DMS 273 (cell line): ENCODE measurements around the gene CACNA1I.
A peak's percentile ranks its signal among the peaks of the same experiment; 100 is the strongest.

ENCODE experiments used
- DNase-seq: peaks from one replicate; lab custom pipeline; 2025; ENCODE audit not compliant: unreplicated experiment; lab: John Stamatoyannopoulos, UW

CACNA1I gene

DNA sequence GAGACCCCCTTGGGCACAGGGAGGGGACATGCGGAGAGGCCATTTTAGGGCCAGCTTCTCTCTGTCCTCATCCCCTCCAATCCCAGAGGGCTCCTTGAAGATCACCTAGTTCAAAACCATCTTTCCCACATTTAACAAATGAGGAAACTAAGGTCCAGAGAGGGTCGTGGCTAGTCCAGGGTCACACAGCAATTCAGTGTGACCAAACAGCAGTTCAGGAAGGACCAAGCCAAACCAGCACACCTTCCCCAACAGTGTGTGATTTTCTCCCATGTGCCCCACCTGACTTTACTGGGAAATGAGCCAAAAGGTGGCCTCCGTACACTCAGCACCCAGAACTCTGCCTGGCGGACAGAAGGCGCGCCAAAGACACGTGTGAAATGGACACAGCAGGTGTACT, 51.3 kb downstream of the CACNA1I start:
- DNase-seq: no peak

DNA sequence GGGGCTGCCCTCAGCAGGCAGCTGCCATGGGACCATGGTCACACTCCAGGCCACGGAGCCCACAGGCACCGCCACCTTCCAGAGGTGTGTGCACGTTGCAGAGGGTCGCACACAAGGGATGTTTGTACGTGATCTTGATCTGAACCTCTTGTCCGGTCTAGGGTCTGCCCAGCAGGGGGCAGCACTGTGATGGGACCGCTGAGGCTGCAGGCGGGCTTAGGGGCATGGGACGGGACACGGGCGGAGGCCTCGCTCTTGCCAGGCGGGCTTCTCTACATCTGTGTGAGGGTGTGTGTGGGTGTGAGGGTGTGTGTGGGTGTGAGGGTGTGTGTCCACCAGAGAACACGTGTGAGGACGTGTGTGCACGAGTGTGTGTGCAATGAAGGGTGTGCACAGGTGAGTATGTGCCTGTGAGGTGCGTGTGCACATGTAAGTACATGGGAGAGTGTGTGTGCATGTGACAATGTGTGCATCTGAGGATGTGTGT, 52.4 kb downstream of the CACNA1I start:
- peak; percentile 24 for DNase-seq

DNA sequence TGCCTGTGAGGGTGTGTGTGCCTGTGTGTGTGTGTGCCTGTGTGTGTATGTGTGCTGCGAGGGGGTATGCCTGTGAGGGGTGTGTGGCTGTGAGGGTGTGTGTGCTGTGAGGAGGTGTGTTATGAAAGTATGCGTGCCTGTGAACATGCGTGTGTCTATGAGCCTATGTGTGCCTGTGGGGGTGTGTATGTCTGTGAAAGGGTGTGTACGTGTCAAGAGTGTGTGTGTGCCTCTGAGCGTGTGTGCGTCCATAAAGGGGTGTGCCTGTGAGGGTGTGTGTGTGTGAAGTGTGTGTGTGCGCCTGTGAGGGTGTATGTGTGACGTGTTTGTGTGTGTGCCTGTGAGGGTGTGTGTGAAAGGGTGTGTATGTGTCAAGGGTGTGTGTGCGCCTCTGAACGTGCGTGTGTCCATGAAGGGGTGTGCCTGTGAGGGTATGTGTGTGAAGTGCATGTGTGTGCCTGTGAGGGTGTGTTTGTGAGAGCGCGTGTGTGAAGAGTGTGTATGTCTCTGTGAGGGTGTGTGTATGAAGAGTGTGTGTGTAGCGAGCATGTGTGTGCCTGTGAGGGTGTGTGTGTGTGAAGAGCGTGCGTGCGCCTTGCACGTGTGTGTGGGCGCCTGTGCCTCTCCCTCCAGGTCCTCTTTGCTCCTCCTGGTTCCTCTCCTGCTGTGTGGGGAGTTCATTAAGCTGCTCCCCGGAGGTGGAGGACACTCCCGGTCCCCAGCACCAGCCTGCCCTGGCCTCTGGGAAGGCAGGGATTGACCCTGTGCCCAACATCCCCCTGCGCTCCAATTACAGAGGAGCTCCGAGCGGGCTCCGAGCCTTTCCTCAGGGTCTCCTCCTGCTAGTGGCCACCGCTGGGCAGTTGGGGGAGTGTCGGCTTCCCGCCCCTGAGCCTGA, 53.3 kb downstream of the CACNA1I start:
- no peak for DNase-seq

DNA sequence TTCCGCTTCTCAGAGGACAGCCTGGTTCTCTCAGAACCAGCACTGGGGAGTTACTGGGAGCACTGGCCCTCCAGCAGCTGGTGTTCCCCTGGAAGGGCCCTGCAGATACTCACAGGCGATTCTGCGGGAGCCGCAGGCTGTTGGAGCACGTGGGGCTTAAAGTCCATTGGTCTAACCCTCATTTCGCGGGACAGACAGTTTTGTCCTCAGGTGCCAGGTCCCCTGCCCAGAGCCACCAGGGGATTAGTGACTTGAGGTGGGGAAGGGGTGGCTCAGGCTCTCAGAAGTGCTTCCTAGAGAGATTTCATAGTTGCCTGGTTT, 53.9 kb downstream of the CACNA1I start:
- DNase-seq: peak; percentile 30

DNA sequence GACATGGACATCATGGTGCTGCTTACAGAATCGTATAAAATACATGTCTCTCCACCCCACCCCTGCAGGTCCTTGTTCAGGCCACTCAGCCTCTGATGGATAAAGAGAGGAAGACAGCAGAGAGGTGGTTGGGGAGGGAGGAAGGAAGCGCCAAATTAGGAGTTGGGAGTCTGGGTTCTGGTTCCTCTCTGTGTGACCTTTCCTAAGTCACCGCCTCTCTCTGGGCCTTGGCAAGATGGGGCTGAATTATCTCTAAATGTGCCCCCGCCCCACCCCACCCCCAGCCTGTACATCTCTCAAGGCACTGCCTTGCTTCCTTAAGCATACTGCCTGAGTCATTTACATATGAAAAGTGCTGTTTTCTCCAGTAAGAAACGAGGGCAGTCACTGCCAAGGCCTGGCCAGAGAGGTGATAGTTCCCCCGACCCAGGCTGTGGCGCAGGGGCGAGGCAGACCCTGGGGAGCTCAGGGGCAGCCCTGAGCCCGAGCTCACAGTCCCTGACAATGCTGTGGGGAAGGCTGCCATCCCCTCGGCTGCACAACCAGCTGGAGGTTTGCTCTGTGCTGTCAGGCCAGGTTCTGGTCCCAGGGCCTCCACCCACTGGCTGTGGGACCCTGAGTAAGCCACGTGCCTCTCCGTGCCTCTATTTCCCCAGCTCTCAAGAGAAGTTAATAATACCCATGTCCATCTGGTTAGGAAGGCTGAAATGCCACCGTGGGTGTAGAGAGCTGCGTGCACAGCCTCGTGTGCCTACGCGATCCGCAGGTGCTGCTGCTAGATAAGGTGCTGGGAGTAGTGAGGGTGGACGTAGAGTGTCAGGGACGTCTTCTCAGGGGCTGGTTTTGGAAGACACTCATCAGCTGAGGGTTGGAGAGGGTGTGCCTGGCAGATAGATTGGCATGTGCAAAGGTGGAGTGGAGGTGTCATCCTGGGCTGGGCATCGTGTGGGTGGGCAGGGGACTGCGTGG, 55.3 kb downstream of the CACNA1I start:
- no peak for DNase-seq

DNA sequence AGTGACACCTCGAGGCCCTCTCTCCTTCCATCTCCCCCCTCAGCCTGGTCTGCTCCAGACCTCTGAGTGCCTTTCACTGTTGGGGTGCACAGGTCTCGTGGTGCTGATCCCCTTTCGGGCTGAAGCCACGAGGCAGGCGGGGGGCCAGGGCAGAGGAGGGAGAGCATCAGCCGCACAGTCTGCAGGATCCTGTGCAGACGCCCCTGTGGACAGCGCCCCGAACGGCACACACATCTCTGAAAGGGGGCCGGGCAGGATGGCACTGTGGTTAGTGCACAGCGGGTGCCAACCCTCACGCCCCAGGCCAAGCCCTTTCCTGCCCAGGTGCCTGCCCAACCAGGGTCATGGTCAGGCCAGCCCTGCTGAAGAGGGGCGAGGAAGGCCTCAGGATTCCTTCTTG, 56.7 kb downstream of the CACNA1I start:
- no peak for DNase-seq

DNA sequence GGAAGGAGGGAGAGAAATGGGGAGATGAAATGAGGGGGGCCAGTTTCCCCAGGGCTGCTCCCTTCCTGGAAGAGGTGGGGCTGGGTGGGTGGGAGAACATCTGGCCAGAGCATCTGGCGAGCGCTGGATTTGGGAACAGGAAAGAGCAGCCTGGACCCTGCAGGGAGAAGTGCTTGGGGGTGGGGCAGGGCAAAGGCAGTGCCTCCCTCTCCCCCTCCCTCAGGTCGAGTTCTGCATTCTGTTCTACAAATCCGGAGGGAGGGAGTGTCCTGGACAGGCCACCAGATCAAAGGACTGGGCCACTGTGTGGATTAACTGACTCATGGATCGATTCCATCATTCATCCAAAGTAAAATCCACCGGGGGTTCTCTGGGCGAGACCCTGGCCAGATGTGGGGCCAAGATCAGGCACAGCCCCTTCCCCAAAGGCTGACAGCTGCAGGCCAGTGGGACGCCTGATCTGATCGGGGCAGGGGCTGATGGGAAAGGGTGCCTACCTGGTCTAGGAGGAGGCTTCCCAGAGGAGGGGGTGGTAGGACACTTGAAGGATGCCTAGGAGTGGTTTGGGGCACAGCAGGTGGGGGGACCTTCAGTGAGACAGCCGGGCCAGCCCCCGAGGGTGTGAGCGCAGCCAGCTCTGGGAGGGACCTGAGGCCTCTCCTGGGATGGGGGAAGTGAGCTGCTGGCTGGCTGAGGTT, 57.5 kb downstream of the CACNA1I start:
- DNase-seq: peak; percentile 20

DNA sequence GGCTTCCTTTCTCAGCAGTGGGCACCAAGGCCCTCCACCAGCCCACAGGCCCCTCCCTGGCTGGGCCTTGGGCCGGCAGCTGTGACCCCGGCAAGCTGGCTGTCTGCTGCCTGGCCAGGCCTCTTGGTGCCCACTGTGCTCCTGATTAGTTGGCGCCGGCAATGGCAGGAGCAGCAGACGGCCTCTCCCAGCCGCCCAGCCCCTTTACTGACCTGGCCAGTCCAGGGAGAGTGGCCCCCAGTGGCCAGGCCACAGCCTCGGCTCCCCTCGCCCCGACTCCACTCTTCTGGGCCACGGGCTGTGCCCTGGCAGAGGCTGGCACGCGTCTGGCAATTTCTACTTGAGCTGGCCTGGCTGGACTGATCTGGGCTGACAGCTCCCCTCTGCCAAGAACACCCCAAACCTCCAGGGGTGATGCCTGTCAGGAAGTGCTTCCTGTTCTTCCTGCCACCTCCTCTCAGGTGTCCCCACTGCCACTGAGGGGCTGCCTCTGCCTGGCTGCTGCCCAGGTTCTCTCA, 58.1 kb downstream of the CACNA1I start:
- DNase-seq: no peak

DNA sequence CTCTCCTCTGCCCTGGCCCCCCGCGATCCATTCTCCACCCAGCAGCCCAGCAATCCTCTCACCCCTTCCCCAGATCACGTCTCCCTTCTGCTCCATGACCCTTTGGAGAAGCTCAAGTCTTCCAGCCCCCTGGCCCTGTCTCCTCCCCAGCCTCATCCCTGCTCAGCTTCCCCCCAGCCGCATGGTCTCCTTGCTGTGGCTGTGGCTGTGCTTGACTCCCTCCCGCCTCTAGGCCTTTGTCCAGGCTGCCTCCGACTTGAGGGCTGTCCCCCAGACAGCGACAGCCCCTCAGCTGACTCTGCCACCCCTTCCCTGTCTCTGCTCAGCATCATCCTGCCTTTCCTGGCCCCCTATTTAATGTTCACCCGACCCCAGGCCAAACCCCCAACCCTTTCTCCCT, 59.3 kb downstream of the CACNA1I start:
- no peak for DNase-seq

DNA sequence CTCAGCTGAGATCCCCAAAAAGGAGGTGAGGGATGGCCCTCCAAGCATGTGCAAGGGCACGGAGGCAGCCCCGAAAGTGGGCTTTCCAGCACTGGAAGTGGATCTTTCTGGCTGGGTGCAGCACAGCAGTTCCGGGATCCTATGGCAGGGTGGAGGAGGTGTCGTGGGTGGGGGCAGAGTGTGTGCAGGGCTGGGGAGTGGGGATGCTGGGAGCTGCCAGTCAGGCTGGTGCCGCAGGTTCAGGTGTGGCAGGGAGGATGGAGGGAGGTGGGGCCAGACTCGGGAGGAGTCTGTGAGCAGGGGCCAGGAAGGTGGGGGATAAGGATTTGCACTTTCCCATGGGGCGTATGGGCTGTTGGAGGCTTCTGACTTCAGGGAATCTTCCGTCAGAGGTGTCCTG, 60.2 kb downstream of the CACNA1I start:
- no peak for DNase-seq

DNA sequence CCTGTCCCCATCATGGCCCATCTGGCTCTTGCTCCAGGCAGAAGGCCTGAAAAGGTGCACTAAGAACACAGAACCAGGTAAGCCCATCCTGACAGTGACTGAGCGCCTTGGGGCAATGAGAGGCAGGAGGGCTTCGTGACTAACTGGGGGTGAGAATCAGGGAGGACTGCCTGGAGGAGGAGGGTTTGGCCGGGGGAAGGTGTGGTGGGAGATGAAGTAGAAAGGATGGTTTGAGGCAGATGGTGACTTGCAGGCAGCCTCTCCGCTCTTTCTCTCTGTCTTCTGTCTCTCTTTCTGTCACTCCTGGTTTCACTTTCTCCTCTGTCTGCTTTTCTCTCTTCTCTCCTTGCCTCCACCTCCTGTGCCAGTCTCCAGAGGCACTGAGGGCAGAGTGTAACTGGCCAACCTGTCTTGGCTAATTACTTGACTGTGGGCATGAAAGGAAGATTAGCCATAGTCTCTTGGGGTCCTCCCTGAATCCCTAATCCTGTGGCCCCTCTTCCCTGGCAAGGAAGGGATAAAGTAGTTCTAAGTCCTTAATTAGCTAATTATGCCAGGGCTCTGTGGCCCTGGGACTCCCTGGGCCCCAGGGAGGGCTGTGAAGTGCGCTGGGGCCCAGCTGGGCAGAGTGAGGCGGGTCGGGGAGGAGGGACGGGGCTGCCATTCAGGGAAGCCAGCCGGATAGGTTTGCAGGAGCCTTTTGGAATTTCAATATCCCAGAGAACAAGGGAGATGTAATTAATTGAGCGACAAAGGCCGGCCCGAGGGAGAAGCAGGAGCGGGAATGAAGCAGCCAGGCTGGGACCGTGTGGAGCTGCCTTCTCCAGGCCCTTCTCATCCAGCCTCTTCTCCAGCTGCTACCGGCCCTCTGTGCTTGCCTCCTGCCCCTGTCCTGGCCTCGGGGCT, 61.1 kb downstream of the CACNA1I start:
- DNase-seq: no peak

DNA sequence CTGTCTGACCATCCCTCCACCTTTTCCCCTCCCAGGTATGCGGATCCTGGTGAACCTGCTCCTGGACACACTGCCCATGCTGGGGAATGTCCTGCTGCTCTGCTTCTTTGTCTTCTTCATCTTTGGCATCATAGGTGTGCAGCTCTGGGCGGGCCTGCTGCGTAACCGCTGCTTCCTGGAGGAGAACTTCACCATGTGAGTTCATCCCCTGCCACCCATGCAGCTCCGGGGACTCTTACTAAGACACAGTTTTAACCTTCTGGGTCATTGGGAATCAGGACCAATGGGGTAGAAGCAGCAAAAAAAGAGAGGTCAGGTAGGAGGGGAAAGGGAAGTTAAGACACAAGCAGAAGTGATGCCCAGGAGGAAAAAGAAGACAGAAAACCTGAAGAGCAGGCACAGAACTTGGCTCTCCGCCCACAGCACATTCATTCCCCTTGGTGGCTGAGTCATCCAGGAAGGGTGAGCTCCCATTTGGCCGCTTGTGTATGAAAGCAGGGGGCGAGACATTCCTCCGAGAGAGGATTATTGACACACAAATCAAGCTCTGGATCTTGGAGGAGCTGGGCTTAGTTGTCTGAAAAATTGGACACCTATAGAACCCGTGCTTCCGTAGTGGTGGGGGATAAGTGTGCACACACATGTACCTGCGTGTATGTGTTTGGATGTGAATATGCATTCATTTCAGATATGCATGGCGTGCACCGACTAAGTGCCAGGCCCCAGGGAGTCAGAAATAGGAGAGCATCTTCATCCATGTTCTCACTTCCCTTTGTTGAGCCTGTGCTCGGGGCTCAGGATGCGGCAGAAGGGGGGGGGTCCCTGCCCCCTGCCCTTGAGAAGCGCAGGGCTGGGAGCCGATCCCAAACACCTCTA, 64.2 kb downstream of the CACNA1I start:
- peak; percentile 35 for DNase-seq

DNA sequence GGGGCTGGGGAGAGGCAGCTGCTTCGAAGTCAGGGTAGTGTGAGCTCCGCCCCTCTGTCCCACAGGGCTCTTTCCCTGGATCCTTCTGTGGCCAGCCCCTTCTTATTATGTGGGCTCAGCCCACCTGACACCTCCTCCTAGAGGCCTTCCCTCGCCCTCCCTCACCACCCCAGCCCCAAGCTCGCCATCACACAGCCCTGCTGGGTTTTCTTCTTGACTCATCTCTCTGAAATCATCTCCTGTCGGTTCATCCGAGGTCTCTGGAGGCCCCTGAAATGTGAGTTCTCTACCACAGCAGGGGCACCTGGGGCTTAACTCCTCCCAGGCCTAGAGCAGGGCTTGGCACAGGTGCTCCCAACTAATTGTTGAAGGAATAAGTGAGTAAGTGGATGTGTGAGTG, 65.2 kb downstream of the CACNA1I start:
- no peak for DNase-seq

DNA sequence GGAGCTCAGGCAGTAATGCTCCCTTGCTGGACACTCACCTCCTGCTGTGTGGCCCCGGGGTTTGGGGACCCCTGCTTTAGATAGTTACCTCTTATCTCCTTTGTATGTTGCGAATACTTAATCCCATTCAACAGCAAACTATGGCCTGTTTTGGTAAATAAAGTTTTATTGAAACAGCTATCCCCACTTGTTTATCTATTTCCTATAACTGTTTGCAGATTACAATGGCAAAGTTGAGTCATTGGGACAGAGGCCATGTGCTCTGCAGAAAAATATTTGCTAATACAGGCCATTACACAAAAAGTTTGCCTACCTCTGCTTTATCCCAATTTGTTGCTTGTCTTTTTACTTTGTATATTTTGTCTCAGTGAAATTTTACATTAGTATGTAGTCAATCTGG, 68.4 kb downstream of the CACNA1I start:
- no peak for DNase-seq

DNA sequence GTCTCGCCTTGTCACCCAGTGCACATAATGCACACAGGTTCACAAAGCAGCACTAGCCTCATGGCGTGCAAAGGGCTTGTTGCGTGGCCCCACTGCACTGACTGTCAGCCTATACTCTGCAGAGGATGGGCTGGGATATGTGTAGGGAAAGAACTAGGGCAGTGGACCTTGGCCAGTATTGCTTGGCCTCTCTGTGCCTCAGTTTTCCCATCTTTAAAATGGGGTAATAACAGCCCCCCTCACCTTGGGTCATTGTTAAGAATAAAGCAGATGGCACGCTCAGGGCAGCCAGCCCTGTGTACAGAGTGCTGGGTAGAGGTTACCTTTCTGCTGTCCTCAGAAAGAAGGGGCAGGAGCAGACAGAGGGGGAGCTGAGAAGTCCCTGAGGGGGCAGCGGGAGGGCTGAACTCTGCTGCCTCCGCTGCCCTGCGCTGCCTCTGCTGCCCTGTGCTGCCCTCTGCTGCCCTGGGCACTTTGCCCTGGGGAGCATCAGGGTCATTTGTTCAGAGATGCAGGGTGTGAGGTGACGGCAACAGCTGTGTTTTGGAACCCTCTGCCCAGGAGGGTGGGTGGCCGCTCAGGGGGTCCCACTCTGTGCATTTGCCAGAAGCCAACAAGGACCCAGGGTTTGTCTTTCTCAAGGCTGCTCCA, 71.2 kb downstream of the CACNA1I start:
- no peak for DNase-seq

DNA sequence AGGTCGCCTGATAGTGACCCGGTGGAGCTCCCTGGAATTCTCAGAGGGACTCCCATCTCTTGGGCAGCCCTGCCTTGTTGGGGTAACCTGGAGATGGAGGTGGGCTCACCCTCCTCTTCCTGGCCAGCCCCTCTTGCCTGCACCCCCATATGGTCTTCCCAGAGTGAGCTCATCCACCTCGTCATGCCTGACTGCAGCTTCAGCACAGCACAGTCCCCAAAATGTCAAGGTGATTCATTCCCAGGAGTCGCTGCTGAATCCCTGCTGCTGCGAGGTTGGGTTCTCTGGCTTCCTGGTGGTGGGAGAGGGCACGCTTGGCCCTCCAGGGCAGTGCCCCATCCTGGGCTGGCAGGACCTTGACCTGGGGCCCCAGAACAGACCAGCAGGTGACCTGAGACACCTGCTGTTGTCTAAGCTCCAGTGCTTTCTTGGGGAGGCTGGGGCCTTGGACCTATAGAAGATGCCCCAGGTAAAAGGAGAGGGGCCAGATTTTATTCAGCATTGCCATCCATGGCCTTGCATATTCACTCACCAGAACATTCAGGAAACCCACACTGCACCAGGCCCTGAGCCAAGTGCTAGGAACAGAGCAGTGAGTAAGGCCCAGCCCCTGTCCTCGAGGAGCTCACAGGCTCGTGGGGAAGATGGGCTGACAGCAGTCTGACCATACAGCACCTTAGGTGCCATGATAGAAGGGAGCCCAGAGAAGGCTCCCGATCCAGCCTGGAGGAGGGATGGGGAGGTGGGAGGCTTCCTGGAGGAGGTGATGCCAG, 72.9 kb downstream of the CACNA1I start:
- DNase-seq: no peak

DNA sequence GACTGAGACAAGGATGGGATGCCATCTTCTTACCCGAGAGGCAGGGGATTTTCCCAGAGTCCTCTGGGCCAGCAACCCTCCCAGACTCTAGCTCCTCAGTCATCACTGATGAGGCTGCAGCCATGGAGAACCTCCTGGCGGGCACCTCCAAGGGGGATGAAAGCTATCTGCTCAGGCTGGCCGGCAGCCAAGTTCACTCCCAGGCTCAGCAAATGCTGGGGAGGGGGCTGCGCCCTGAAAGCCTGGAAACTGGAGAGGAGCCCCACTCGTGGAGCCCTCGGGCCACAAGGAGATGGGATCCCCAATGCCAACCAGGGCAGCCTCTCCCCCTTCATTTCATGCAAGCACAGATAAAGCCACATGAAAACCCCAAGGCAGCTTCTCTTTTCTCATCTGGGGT, 75.0 kb downstream of the CACNA1I start:
- DNase-seq: no peak
